K562 (cell line): ENCODE results near the gene TLE7. TPM values are rescaled to one million over a fixed set of nuclear protein-coding genes. Genes with fewer than 3 reads are reported as not detected.
A peak's percentile ranks its signal among the peaks of the same experiment; 100 is the strongest.

ENCODE experiments used
- ATAC-seq: fragments of 200-7000 bp; cut with Tn5 transposase; 3 replicates; pipeline ENCODE4 v1.9.1; 2020; ENCODE audit warnings: moderate library complexity
- BruUV-seq: library from RNA; stranded (reverse); fragments of 400-500 nt; replicated peaks from 2 replicates; lab custom pipeline; 2021; lab: Mats Ljungman, UMichigan
- CTCF ChIA-PET: fragments of 300-600 bp; formaldehyde crosslinking; extraction: SDS; loops from one replicate; lab custom pipeline; 2021; ENCODE audit warnings: low intra/inter-chr PET ratio; lab: Yijun Ruan, JAX
- POLR2A ChIA-PET: fragments of 300-600, 350-650 bp; sonication (Branson Sonifier 250); formaldehyde crosslinking; extraction: SDS; loops from one replicate; lab custom pipeline; 2021; ENCODE audit warnings: antibody characterized with exemption, inconsistent platforms; lab: Yijun Ruan, JAX
- DNase-seq, 4 experiments: peaks; one replicate each; pipeline versions ENCODE4 v3.0.0 to v3.0.0-alpha.2; 2011 to 2018; ENCODE audit warnings: low spot score in 3 of 4, mixed read lengths in 3 of 4; ENCODE audit errors: extremely low read depth in 1 of 4
- FAIRE-seq: peaks from 2 replicates; lab custom pipeline; 2011; peaks lifted over from hg19 to GRCh38; lab: Jason Lieb, UNC
- H2AFZ ChIP-seq: 2 replicates; pipeline ENCODE4 v1.6.0; 2011; ENCODE audit warnings: low read depth, low read length, control low read depth, inconsistent platforms
- H3K27ac ChIP-seq: fragments of 200-600 bp; 3 replicates; pipeline ENCODE4 v1.8.0; 2011; ENCODE audit warnings: low read depth, mild to moderate bottlenecking, control low read depth, inconsistent platforms, low read length, moderate library complexity, mixed read lengths; ENCODE audit errors: extremely low read depth
- H3K27me3 ChIP-seq, 2 experiments: fragments of 300-600 bp in 1 of 2; 2 replicates in 1 of 2; 3 replicates in 1 of 2; pipeline versions ENCODE4 v1.6.0 to v1.8.0; 2011; ENCODE audit warnings: inconsistent platforms in 2 of 2, low read length in 2 of 2, mild to moderate bottlenecking in 1 of 2, mixed read lengths in 1 of 2, moderate library complexity in 1 of 2; ENCODE audit not compliant: control insufficient read depth in 2 of 2, insufficient read depth in 2 of 2
- H3K36me3 ChIP-seq: fragments of 300-600 bp; 3 replicates; pipeline ENCODE4 v1.8.0; 2011; ENCODE audit warnings: mild to moderate bottlenecking, low read length, inconsistent platforms; ENCODE audit not compliant: control insufficient read depth, insufficient read depth
- H3K4me1 ChIP-seq, 2 experiments: fragments of 200-600 bp in 1 of 2; replicated peaks in 1 of 2; 2 replicates in 1 of 2; 3 replicates in 1 of 2; pipeline versions ENCODE4 v1.5.1 to v1.8.0; 2011; ENCODE audit warnings: inconsistent platforms in 2 of 2, low read length in 2 of 2, mild to moderate bottlenecking in 1 of 2, mixed read lengths in 1 of 2, moderate library complexity in 1 of 2; ENCODE audit not compliant: control insufficient read depth in 2 of 2, insufficient read depth in 2 of 2
- H3K4me2 ChIP-seq: 2 replicates; pipeline ENCODE4 v1.6.1; 2011; ENCODE audit warnings: low read length, control low read depth, inconsistent platforms, mixed read lengths; ENCODE audit not compliant: insufficient read depth
- H3K4me3 ChIP-seq: fragments of 200-600 bp; sonication (generic), shearing (Covaris generic); 2 replicates; pipeline ENCODE4 v1.5.1; 2016; ENCODE audit warnings: control low read depth, inconsistent platforms
- H3K79me2 ChIP-seq: fragments of 200-600 bp; 3 replicates; pipeline ENCODE4 v1.8.0; 2011; ENCODE audit warnings: low read length, inconsistent platforms; ENCODE audit not compliant: control insufficient read depth, insufficient read depth
- H3K9ac ChIP-seq, 2 experiments: 2 replicates each; pipeline versions ENCODE4 v1.6.0 to v1.6.1; 2011; ENCODE audit warnings: low read depth in 2 of 2, low read length in 2 of 2, control low read depth in 1 of 2, inconsistent platforms in 1 of 2, mild to moderate bottlenecking in 1 of 2, mixed read lengths in 1 of 2; ENCODE audit not compliant: insufficient read depth in 1 of 2
- H3K9me1 ChIP-seq: one replicate; pipeline ENCODE4 v1.6.0; 2011; ENCODE audit warnings: inconsistent platforms, mild to moderate bottlenecking, low read length, moderate library complexity; ENCODE audit not compliant: control insufficient read depth, insufficient read depth
- H3K9me3 ChIP-seq: replicated peaks from 2 replicates; pipeline ENCODE4 v1.5.1; 2011; ENCODE audit warnings: low read depth, low read length, inconsistent platforms; ENCODE audit not compliant: control insufficient read depth, insufficient read depth
- H4K20me1 ChIP-seq: replicated peaks from 2 replicates; pipeline ENCODE4 v1.6.1; 2011; ENCODE audit warnings: low read length, inconsistent platforms, mixed read lengths; ENCODE audit not compliant: control insufficient read depth, insufficient read depth
- FOSL1 ChIP-seq: fragments of 200-800 bp; sonication (Bioruptor generic); conservative IDR thresholded peaks from 2 replicates; pipeline ENCODE4 v1.6.1; 2016; ENCODE audit warnings: missing genetic modification characterization, missing compliant biosample characterization
- MED1 ChIP-seq: sonication (generic); formaldehyde crosslinking; IDR thresholded peaks from 2 replicates; pipeline ENCODE4 v1.8.1; 2023; ENCODE audit warnings: missing genetic modification reagents, borderline replicate concordance
- WHSC1 ChIP-seq: IDR thresholded peaks from one replicate; pipeline ENCODE4 v1.6.1; 2012; ENCODE audit warnings: low read length, control low read depth, inconsistent platforms
- ZNF165 ChIP-seq: fragments of 250-450 bp; sonication (Bioruptor Pico); IDR thresholded peaks from 2 replicates; pipeline ENCODE4 v1.4.0; 2020; ENCODE audit warnings: borderline replicate concordance
- WGBS: fragments of 100-300 bp; shearing (Covaris generic); methylation state at CpG from one replicate; pipeline ENCODE4 v1.1.6; 2016; ENCODE audit warnings: low coverage, mixed read lengths; ENCODE audit not compliant: insufficient coverage; ENCODE audit errors: missing lambda C conversion rate; 5-methylcytosine and 5-hydroxymethylcytosine counted together
- in situ Hi-C: fragments of 300-500 bp; cut with MboI; formaldehyde crosslinking; loops from 4 replicates; pipeline ENCODE4 v1.15.0; 2018; ENCODE audit warnings: inconsistent platforms, mixed read lengths
- intact Hi-C: fragments of 100-400 bp; cut with micrococcal nuclease; formaldehyde crosslinking; loops from 2 replicates; pipeline ENCODE4 v1.14.2; 2022
- polyA plus RNA-seq, 8 experiments: library from polyadenylated mRNA; depleted of rRNA in 4 of 8; stranded (reverse) in 5 of 8; unstranded in 3 of 8; fragments of >200 nt; fragmentation: Nextera tagmentation in 2 of 8; fragmentation: Illumina TruSeq in 1 of 8; extraction: Ambion mirVana in 2 of 8; extraction: Trizol in 1 of 8; gene quantifications; 2 replicates each; pipeline versions ENCODE4 v1.2.1 to v1.2.3, GENCODE V29; 2011 to 2014; ENCODE audit warnings: inconsistent platforms in 1 of 8, missing spikeins in 1 of 8
- total RNA-seq, 7 experiments: library from RNA; depleted of rRNA in 6 of 7; stranded (reverse); fragments of >200 nt in 6 of 7; fragmentation: Illumina TruSeq in 2 of 7; extraction: Trizol in 2 of 7; gene quantifications; 2 replicates each; pipeline versions ENCODE4 v1.2.1 to v1.2.3, GENCODE V29; 2011 to 2021; ENCODE audit warnings: low replicate concordance in 1 of 7
- TF ChIP-seq, protein P1 (sequence below): fragments of 450-650 bp; IDR thresholded peaks from 2 replicates; pipeline ENCODE4 v1.7.1; 2018; ENCODE audit warnings: mild to moderate bottlenecking, low read depth; ENCODE audit not compliant: partially characterized antibody

TLE7 gene
- total and polyA plus RNA-seq, 9 of the 15 experiments (the other 6 are each of a cell fraction or from before 2014, with no cell fraction given): not detected

DNA sequence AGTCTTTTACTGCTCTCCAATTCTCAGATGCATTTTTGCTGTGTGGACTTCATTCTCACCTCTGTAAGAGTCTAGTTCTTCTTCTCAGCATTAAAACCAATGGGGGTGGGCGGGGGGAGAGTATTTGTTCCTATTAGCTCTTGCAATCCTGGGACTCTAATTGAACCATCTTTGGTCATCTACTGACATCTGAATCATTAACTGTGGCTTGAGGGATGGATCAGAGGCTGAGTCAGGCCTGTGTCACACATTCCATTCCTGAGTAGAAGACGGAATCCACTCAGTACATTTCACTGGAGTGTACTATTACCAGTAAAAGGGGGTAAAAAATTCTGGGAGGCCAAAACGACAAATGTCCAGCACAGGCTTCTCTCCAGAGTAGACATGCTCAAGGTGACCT lies 33.0 kb upstream of the TLE7 start:
- in situ Hi-C loops: no loop called here

More for the DNA sequence above, 33.0 kb upstream of the TLE7 start:
- no TSS peak for BruUV-seq
- no peak for FAIRE-seq
- intact Hi-C loops: no loop called here
- POLR2A ChIA-PET: interaction anchor here (1.5 to 1.6 kb wide), 2 partner anchors 11 kb away, joined by 3 to 4 read pairs; no protein-coding TSS in a partner anchor
- no peak overlapping the region for H3K9ac ChIP-seq
- TF ChIP-seq FOSL1 (tag) (peak; percentile 70), WHSC1 (no peak), MED1 (no peak), ZNF165 (CRISPR knock-in tag) (no peak)
- TF ChIP-seq, protein P1, sequence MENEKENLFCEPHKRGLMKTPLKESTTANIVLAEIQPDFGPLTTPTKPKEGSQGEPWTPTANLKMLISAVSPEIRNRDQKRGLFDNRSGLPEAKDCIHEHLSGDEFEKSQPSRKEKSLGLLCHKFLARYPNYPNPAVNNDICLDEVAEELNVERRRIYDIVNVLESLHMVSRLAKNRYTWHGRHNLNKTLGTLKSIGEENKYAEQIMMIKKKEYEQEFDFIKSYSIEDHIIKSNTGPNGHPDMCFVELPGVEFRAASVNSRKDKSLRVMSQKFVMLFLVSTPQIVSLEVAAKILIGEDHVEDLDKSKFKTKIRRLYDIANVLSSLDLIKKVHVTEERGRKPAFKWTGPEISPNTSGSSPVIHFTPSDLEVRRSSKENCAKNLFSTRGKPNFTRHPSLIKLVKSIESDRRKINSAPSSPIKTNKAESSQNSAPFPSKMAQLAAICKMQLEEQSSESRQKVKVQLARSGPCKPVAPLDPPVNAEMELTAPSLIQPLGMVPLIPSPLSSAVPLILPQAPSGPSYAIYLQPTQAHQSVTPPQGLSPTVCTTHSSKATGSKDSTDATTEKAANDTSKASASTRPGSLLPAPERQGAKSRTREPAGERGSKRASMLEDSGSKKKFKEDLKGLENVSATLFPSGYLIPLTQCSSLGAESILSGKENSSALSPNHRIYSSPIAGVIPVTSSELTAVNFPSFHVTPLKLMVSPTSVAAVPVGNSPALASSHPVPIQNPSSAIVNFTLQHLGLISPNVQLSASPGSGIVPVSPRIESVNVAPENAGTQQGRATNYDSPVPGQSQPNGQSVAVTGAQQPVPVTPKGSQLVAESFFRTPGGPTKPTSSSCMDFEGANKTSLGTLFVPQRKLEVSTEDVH: no peak
- TF ChIP-seq, all 486 proteins: peak for 1
- H3K27me3 ChIP-seq: no peaks in the 10 kb centered on the region
- DNase-seq (no peak), ATAC-seq (no peak)
- CTCF ChIA-PET: no interaction called here
- 28% methylated on average over 3 of the region's 3 CpGs for WGBS
- no peaks in the 10 kb centered on the region for H3K9me1 ChIP-seq
- H3K4me3 ChIP-seq: no peak overlapping the region
- no peaks in the 10 kb centered on the region for H3K36me3 ChIP-seq
- H3K79me2 ChIP-seq: no peaks in the 10 kb centered on the region
- no peak overlapping the region for H3K4me2 ChIP-seq
- no peaks in the 10 kb centered on the region for H3K9me3 ChIP-seq
- H2AFZ ChIP-seq: no peak overlapping the region
- no peaks in the 10 kb centered on the region for H4K20me1 ChIP-seq
- H3K27ac ChIP-seq: no peak overlapping the region
- H3K4me1 ChIP-seq: no peaks in the 10 kb centered on the region; a peak in 1 of 5 replicates
